Measurements from ENCODE around the gene OPN4. TPM values are rescaled to one million over a fixed set of nuclear protein-coding genes. Genes with fewer than 3 reads are reported as not detected.

The OPN4 gene
- total RNA-seq, 1 experiment from 2014 or later = not detected

GRCh38 chr10:86657396-86658011, 3.2 kb downstream of the OPN4 start:
- no peaks in the 10 kb centered on the region for H3K36me3 ChIP-seq (ENCODE audit: low read depth, low read length)
- H3K9me2 ChIP-seq (replicated peaks; ENCODE audit: low read length) = no peaks in the 10 kb centered on the region
- ATAC-seq (peak; percentile 35), DNase-seq (no peak)
- H4K20me1 ChIP-seq (ENCODE audit: low read length) = no peaks in the 10 kb centered on the region
- ChIA-PET CTCF (no interaction called here), POLR2A (ENCODE audit: unreplicated experiment) (no interaction called here)
- H3K79me2 ChIP-seq (ENCODE audit: low read length) = no peaks in the 10 kb centered on the region
- H3F3A ChIP-seq (ENCODE audit: low read length, unreplicated experiment) = no peaks in the 10 kb centered on the region
- H3K27me3 ChIP-seq (ENCODE audit: low read length) = no peaks in the 10 kb centered on the region
- no peaks in the 10 kb centered on the region for H3K9me3 ChIP-seq (ENCODE audit: low read length)
- intact Hi-C loops (cut with micrococcal nuclease) = no loop called here
- no peak overlapping the region for H3K9ac ChIP-seq (ENCODE audit: low read length)
- no TSS peak for BruUV-seq (replicated peaks)
- no peaks in the 10 kb centered on the region for H3K4me1 ChIP-seq (ENCODE audit: insufficient read depth, low read length)
- H3K4me3 ChIP-seq (ENCODE audit: low read length) = no peak overlapping the region
- TF ChIP-seq CTCF (conservative IDR thresholded peaks at IDR 0.05; ENCODE audit: low read depth, low read length) (no peak), EZH2phosphoT487 (IDR thresholded peaks at IDR 0.05; ENCODE audit: borderline replicate concordance, low read length) (no peak), EZH2 (IDR thresholded peaks at IDR 0.05; ENCODE audit: low read length, unreplicated experiment) (no peak)
- H3K27ac ChIP-seq (ENCODE audit: low read length) = no peak overlapping the region
- H3K4me2 ChIP-seq (ENCODE audit: low read length) = no peak overlapping the region
- H2AFZ ChIP-seq (ENCODE audit: low read length) = no peak overlapping the region

GRCh38 chr10:86658261-86658741, 4.0 kb downstream of the OPN4 start:
- ChIA-PET POLR2A (ENCODE audit: unreplicated experiment) (no interaction called here), CTCF (no interaction called here)
- TF ChIP-seq EZH2 (IDR thresholded peaks at IDR 0.05; ENCODE audit: low read length, unreplicated experiment) (no peak), EZH2phosphoT487 (IDR thresholded peaks at IDR 0.05; ENCODE audit: borderline replicate concordance, low read length) (no peak), CTCF (conservative IDR thresholded peaks at IDR 0.05; ENCODE audit: low read depth, low read length) (no peak)
- H3K9me2 ChIP-seq (replicated peaks; ENCODE audit: low read length) = no peaks in the 10 kb centered on the region
- no peak overlapping the region for H3K4me3 ChIP-seq (ENCODE audit: low read length)
- H3F3A ChIP-seq (ENCODE audit: low read length, unreplicated experiment) = no peaks in the 10 kb centered on the region
- no peaks in the 10 kb centered on the region for H3K36me3 ChIP-seq (ENCODE audit: low read depth, low read length)
- no peak overlapping the region for H3K9ac ChIP-seq (ENCODE audit: low read length)
- H3K79me2 ChIP-seq (ENCODE audit: low read length) = no peaks in the 10 kb centered on the region
- DNase-seq (no peak), ATAC-seq (no peak)
- H2AFZ ChIP-seq (ENCODE audit: low read length) = no peak overlapping the region
- intact Hi-C loops (cut with micrococcal nuclease) = no loop called here
- no peak overlapping the region for H3K27ac ChIP-seq (ENCODE audit: low read length)
- no peaks in the 10 kb centered on the region for H4K20me1 ChIP-seq (ENCODE audit: low read length)
- no peak overlapping the region for H3K4me2 ChIP-seq (ENCODE audit: low read length)
- H3K9me3 ChIP-seq (ENCODE audit: low read length) = no peaks in the 10 kb centered on the region
- H3K27me3 ChIP-seq (ENCODE audit: low read length) = no peaks in the 10 kb centered on the region
- no peaks in the 10 kb centered on the region for H3K4me1 ChIP-seq (ENCODE audit: insufficient read depth, low read length)
- no TSS peak for BruUV-seq (replicated peaks)

GRCh38 chr10:86658751-86659150, 4.4 kb downstream of the OPN4 start:
- TF ChIP-seq EZH2 (IDR thresholded peaks at IDR 0.05; ENCODE audit: low read length, unreplicated experiment) = no peak
- no peak for TF ChIP-seq CTCF (conservative IDR thresholded peaks at IDR 0.05; ENCODE audit: low read depth, low read length)
- TF ChIP-seq EZH2phosphoT487 (IDR thresholded peaks at IDR 0.05; ENCODE audit: borderline replicate concordance, low read length) = no peak
- DNase-seq (no peak), ATAC-seq (no peak)
- H3K36me3 ChIP-seq (ENCODE audit: low read depth, low read length) = no peaks in the 10 kb centered on the region
- H3K27me3 ChIP-seq (ENCODE audit: low read length) = no peaks in the 10 kb centered on the region
- no peak overlapping the region for H2AFZ ChIP-seq (ENCODE audit: low read length)
- no peak overlapping the region for H3K27ac ChIP-seq (ENCODE audit: low read length)
- H4K20me1 ChIP-seq (ENCODE audit: low read length) = no peaks in the 10 kb centered on the region
- H3K9me2 ChIP-seq (replicated peaks; ENCODE audit: low read length) = no peaks in the 10 kb centered on the region
- ChIA-PET POLR2A (ENCODE audit: unreplicated experiment) (no interaction called here), CTCF (no interaction called here)
- H3K4me1 ChIP-seq (ENCODE audit: insufficient read depth, low read length) = no peaks in the 10 kb centered on the region
- no peaks in the 10 kb centered on the region for H3K9me3 ChIP-seq (ENCODE audit: low read length)
- no peaks in the 10 kb centered on the region for H3K79me2 ChIP-seq (ENCODE audit: low read length)
- no TSS peak for BruUV-seq (replicated peaks)
- H3K4me2 ChIP-seq (ENCODE audit: low read length) = no peak overlapping the region
- no peaks in the 10 kb centered on the region for H3F3A ChIP-seq (ENCODE audit: low read length, unreplicated experiment)
- H3K9ac ChIP-seq (ENCODE audit: low read length) = no peak overlapping the region
- intact Hi-C loops (cut with micrococcal nuclease) = no loop called here
- no peak overlapping the region for H3K4me3 ChIP-seq (ENCODE audit: low read length)

All from PC-3 (cell line).